GM12892 (cell line): Measurements from ENCODE around the gene INSIG1.
A peak's percentile ranks its signal among the peaks of the same experiment; 100 is the strongest.

Experiments used
- POLR2A ChIP-seq: IDR thresholded peaks from 2 replicates; pipeline ENCODE4 v1.6.1; 2011; ENCODE audit warnings: low read depth, low read length, control low read depth
- POLR2AphosphoS5 ChIP-seq: IDR thresholded peaks from 2 replicates; pipeline ENCODE4 v1.6.1; 2011; ENCODE audit warnings: low read depth, low read length, control low read depth

DNA sequence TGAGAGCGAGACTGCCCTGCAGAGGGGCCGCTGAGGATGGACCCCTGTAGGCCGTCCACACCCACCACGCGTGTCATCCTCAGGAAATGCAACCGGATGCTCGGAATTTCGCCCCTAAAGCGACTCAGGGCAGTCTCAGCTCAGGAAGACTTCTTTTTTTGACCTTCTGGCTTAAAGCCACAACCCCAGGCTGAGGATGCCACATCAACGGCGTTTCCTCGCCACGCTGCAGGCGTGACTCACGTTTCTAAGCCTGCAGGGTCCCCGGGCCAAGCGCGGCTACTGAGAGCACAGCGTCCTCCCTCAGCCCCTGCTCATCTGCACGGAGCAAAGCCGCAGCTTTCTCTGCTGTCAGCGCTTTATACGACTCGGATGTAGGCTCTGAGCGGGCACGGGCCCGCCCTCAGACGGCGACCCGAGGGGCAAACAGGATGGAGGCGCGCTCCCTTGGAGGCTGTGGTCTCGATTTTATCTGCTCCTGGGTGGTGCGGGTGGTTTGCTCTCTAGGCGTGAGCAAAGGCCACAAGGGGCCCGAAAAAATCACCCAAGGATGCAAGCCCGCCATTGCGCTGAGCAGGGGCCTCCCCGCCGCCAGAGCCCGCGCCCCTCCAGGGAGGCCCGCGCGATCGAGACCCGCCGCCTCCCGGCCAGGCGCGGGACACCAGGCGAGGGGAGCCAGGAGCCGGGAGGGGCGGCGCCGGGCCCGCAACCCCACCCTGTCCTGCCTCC, 726 bp upstream of the INSIG1 start:
- TF ChIP-seq POLR2A (peak; percentile 42), POLR2AphosphoS5 (0 out of 2 replicates have a peak, but pooled peaks have one; percentile 24)
